Cardiac fibroblast (primary cell): Measurements from ENCODE around the gene EID2B.

Source experiments
- DNase-seq, 2 donors: peaks; one replicate each; pipeline versions ENCODE4 v3.0.0 to v3.0.0-alpha.2; 2010; ENCODE audit warnings: low read depth in 2 of 2
- H3K4me3 ChIP-seq, 2 donors: replicated peaks in 1 of 2; 1 replicate in 1 of 2; 2 replicates in 1 of 2; pipeline ENCODE4 v1.5.1; 2011; ENCODE audit warnings: low read depth in 2 of 2, low read length in 2 of 2, mild to moderate bottlenecking in 2 of 2, moderate library complexity in 1 of 2
- TF ChIP-seq, protein P1 (sequence below): IDR thresholded peaks from one replicate; pipeline ENCODE4 v1.5.1; 2011; ENCODE audit warnings: low read depth, mild to moderate bottlenecking, low read length, inconsistent platforms

The EID2B gene

GRCh38 chr19:39520541-39521484, 11.8 kb downstream of the EID2B start:
- no peak overlapping the region for H3K4me3 ChIP-seq
- TF ChIP-seq, protein P1, sequence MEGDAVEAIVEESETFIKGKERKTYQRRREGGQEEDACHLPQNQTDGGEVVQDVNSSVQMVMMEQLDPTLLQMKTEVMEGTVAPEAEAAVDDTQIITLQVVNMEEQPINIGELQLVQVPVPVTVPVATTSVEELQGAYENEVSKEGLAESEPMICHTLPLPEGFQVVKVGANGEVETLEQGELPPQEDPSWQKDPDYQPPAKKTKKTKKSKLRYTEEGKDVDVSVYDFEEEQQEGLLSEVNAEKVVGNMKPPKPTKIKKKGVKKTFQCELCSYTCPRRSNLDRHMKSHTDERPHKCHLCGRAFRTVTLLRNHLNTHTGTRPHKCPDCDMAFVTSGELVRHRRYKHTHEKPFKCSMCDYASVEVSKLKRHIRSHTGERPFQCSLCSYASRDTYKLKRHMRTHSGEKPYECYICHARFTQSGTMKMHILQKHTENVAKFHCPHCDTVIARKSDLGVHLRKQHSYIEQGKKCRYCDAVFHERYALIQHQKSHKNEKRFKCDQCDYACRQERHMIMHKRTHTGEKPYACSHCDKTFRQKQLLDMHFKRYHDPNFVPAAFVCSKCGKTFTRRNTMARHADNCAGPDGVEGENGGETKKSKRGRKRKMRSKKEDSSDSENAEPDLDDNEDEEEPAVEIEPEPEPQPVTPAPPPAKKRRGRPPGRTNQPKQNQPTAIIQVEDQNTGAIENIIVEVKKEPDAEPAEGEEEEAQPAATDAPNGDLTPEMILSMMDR = no peak
- no peak for DNase-seq

GRCh38 chr19:39518975-39519374, 13.7 kb downstream of the EID2B start:
- DNase-seq = no peak
- no peak overlapping the region for H3K4me3 ChIP-seq
- TF ChIP-seq, protein P1 = no peak

DNA sequence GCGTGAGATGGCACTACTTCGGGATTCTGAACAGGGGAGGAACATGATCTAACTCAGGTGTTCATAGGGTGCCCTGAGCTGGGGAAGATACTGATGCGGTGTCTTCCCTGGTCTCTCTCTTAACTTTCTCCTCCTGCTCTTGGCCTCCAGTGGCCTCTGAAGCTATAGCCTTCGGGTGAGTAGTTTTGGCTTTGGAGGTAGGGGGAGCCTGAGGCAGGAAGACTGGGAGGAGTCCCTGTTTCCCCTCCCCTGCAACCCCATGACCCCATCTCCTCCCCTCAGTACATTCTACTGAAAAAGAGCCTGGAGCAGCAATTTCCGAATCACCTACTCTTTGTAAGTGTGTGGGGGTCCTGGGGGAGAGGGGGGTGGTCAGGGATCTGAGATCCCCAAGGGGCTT, 14.2 kb downstream of the EID2B start:
- TF ChIP-seq, protein P1 = no peak
- H3K4me3 ChIP-seq = no peak overlapping the region
- no peak for DNase-seq

DNA sequence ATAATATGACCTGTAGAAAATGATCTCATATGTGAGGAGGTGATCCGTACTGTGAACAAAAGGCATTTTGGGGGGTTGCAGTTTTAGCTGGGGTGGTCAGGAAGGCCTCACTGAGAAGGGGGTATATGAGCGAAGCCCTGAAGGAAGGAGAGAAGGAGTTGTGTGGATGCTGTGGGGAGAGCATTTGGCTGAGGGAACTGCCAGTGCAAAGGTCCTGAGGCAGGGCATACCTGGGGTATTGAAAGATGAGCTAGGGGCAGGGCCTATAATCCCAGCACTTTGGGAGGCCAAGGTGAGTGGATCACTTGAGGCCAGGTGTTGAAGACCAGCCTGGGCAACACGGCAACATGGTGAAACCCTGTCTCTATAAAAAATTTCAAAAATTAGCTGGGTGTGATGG, 15.2 kb downstream of the EID2B start:
- TF ChIP-seq, protein P1 = no peak
- no peak overlapping the region for H3K4me3 ChIP-seq

GRCh38 chr19:39516270-39516669, 16.4 kb downstream of the EID2B start:
- TF ChIP-seq, protein P1 = no peak
- DNase-seq = no peak
- no peak overlapping the region for H3K4me3 ChIP-seq

More for the DNA sequence above, 15.2 kb downstream of the EID2B start:
- no peak for DNase-seq

GRCh38 chr19:39515551-39516191, 17.0 kb downstream of the EID2B start:
- H3K4me3 ChIP-seq = peak overlapping the region in 1 of 2 donors; percentile 26
- TF ChIP-seq, protein P1 = no peak
- DNase-seq = no peak
